H1 (cell line): ENCODE results near the gene RPL37A.

Source experiments
- EP300 ChIP-seq, 2 experiments: IDR thresholded peaks; 1 replicate in 1 of 2; 2 replicates in 1 of 2; pipeline ENCODE4 v1.6.1; 2011 to 2012; ENCODE audit warnings: low read depth in 2 of 2, low read length in 2 of 2, mild to moderate bottlenecking in 2 of 2, borderline replicate concordance in 1 of 2, inconsistent platforms in 1 of 2, moderate library complexity in 1 of 2
- EZH2 ChIP-seq: fragments of 200-600 bp; sonication (generic); IDR thresholded peaks from 2 replicates; pipeline ENCODE4 v1.7.1; 2012; ENCODE audit warnings: low read depth, mild to moderate bottlenecking, moderate library complexity, low read length, inconsistent platforms; ENCODE audit not compliant: severe bottlenecking
- GABPA ChIP-seq: IDR thresholded peaks from 2 replicates; pipeline ENCODE4 v1.6.1; 2011; ENCODE audit warnings: mild to moderate bottlenecking, low read length, moderate library complexity, borderline replicate concordance; ENCODE audit not compliant: insufficient read depth
- NRF1 ChIP-seq: IDR thresholded peaks from 2 replicates; pipeline ENCODE4 v1.6.1; 2011; ENCODE audit warnings: mild to moderate bottlenecking, low read depth, low read length, improper control_type of control experiment
- POLR2A ChIP-seq, 2 experiments: IDR thresholded peaks; 1 replicate in 1 of 2; 2 replicates in 1 of 2; pipeline ENCODE4 v1.6.1; 2011; ENCODE audit warnings: low read depth in 2 of 2, low read length in 2 of 2, mild to moderate bottlenecking in 2 of 2; ENCODE audit errors: control extremely low read depth in 1 of 2
- POLR2AphosphoS5 ChIP-seq: IDR thresholded peaks from 2 replicates; pipeline ENCODE4 v1.6.1; 2011; ENCODE audit warnings: low read depth, low read length
- TF ChIP-seq, protein P1 (sequence below), 3 experiments: IDR thresholded peaks; 1 replicate in 2 of 3; 2 replicates in 1 of 3; pipeline versions ENCODE4 v1.5.1 to v1.6.1; 2011; ENCODE audit warnings: low read length in 3 of 3, mild to moderate bottlenecking in 3 of 3, inconsistent platforms in 2 of 3, low read depth in 1 of 3, moderate library complexity in 1 of 3; ENCODE audit not compliant: insufficient read depth in 1 of 3; ENCODE audit errors: control extremely low read depth in 1 of 3
- TF ChIP-seq, protein P2 (sequence below): IDR thresholded peaks from 2 replicates; pipeline ENCODE4 v1.6.1; 2011; ENCODE audit warnings: low read depth, mild to moderate bottlenecking, low read length; ENCODE audit not compliant: insufficient read depth

DNA sequence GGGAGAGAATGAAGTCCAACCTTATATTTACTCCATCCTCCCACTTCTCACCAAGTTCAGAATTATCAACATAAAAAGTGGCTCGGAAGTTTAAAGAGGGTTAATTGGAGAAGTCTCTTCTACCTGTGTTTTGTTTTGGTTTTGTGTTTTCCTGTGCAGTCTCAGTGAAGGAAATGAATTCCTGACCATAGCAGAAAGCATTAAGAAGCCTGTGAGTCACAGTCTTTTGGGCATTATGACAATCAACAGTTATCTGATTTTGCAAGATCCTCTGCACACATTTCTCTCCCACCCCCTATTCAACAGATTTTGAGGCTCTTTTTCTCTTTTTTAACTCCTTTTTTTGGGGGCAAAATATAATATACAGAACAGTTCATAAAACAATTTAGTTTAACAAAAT lies 8.6 kb upstream of the RPL37A start:
- TF ChIP-seq, protein P1, sequence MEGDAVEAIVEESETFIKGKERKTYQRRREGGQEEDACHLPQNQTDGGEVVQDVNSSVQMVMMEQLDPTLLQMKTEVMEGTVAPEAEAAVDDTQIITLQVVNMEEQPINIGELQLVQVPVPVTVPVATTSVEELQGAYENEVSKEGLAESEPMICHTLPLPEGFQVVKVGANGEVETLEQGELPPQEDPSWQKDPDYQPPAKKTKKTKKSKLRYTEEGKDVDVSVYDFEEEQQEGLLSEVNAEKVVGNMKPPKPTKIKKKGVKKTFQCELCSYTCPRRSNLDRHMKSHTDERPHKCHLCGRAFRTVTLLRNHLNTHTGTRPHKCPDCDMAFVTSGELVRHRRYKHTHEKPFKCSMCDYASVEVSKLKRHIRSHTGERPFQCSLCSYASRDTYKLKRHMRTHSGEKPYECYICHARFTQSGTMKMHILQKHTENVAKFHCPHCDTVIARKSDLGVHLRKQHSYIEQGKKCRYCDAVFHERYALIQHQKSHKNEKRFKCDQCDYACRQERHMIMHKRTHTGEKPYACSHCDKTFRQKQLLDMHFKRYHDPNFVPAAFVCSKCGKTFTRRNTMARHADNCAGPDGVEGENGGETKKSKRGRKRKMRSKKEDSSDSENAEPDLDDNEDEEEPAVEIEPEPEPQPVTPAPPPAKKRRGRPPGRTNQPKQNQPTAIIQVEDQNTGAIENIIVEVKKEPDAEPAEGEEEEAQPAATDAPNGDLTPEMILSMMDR (IDR thresholded peaks at IDR 0.05; ENCODE audit: control extremely low read depth in 1 of 3, insufficient read depth in 1 of 3, low read depth in 1 of 3, low read length in 3 of 3) = no peak
- TF ChIP-seq POLR2A (IDR thresholded peaks at IDR 0.05; ENCODE audit: control extremely low read depth in 1 of 2, low read depth in 2 of 2, low read length in 2 of 2) (no peak), GABPA (no peak), NRF1 (no peak), EZH2 (no peak), POLR2AphosphoS5 (no peak), EP300 (IDR thresholded peaks at IDR 0.05; ENCODE audit: borderline replicate concordance in 1 of 2, low read depth in 2 of 2, low read length in 2 of 2) (no peak)
- TF ChIP-seq, protein P2, sequence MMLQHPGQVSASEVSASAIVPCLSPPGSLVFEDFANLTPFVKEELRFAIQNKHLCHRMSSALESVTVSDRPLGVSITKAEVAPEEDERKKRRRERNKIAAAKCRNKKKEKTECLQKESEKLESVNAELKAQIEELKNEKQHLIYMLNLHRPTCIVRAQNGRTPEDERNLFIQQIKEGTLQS = no peak
